ENCODE results near the gene CATSPERE. TPM values are rescaled to one million over a fixed set of nuclear protein-coding genes. Genes with fewer than 3 reads are reported as not detected.
A peak's percentile ranks its signal among the peaks of the same experiment; 100 is the strongest.
"Not testable (repeated sequence)": the region's sequence is repeated elsewhere in the genome, so short reads cannot be mapped to it uniquely, and the experiment has no call there.

The CATSPERE gene
- total and polyA plus RNA-seq, 5 donors from 2014 or later: 0.49 to 0.58 TPM; not detected in 3

GRCh38 chr1:244460197-244460596, 876 bp upstream of the CATSPERE start:
- H3K4me1 ChIP-seq (ENCODE audit: control insufficient read depth, insufficient read depth, low read length, poor library complexity, severe bottlenecking): peaks cover 11% of the 10 kb centered on the region
- H3K4me3 Mint-ChIP-seq: peak overlapping the region; percentile 74 to 83 (median 78)
- H3K27me3 ChIP-seq (ENCODE audit: control insufficient read depth, insufficient read depth, low read length): no peaks in the 10 kb centered on the region
- peak overlapping the region in 2 of 3 donors; percentile 47 to 56 for H3K27ac Mint-ChIP-seq
- H3K36me3 Mint-ChIP-seq: no peaks in the 10 kb centered on the region
- H3K4me1 Mint-ChIP-seq: peaks cover 8 to 20% (median 15%) of the 10 kb centered on the region in 4 donors
- H3K9me3 Mint-ChIP-seq: peaks cover 0 to 4% (median 0%) of the 10 kb centered on the region in 7 donors
- peak in 1 of 3 donors; percentile 69 for DNase-seq
- no peaks in the 10 kb centered on the region for H3K36me3 ChIP-seq (ENCODE audit: control insufficient read depth, insufficient read depth, low read length)
- H3K27me3 Mint-ChIP-seq: no peaks in the 10 kb centered on the region
- ATAC-seq (ENCODE audit: low read depth in 2 of 2): no peak
- H3K9me3 ChIP-seq (ENCODE audit: control insufficient read depth in 2 of 2, low read length in 2 of 2): no peaks in the 10 kb centered on the region
- H3K4me3 ChIP-seq (ENCODE audit: low read depth, low read length): no peak overlapping the region
- no peak overlapping the region for H3K27ac ChIP-seq (ENCODE audit: insufficient read depth, low read length, poor library complexity, severe bottlenecking)

- no peak overlapping the region for H3K4me3 Mint-ChIP-seq
- H3K36me3 Mint-ChIP-seq: no peaks in the 10 kb centered on the region
- no peaks in the 10 kb centered on the region for H3K9me3 Mint-ChIP-seq
Measured at GRCh38 chr1:244466724-244467123, 5.7 kb downstream of the CATSPERE start.

GRCh38 chr1:244473059-244473605, 12.1 kb downstream of the CATSPERE start:
- Mint-ChIP-seq H3K27me3 (no peaks in the 10 kb centered on the region), H3K36me3 (no peaks in the 10 kb centered on the region), H3K9me3 (peaks cover 0 to 7% (median 0%) of the 10 kb centered on the region in 7 donors), H3K4me1 (no peaks in the 10 kb centered on the region), H3K27ac (no peak overlapping the region), H3K4me3 (no peak overlapping the region)
- no peaks in the 10 kb centered on the region for H3K27me3 ChIP-seq (ENCODE audit: control insufficient read depth, insufficient read depth, low read length)
- H3K27ac ChIP-seq (ENCODE audit: insufficient read depth, low read length, poor library complexity, severe bottlenecking): no peak overlapping the region
- H3K4me1 ChIP-seq (ENCODE audit: control insufficient read depth, insufficient read depth, low read length, poor library complexity, severe bottlenecking): no peaks in the 10 kb centered on the region
- no peak overlapping the region for H3K4me3 ChIP-seq (ENCODE audit: low read depth, low read length)
- ATAC-seq (ENCODE audit: low read depth in 2 of 2) (no peak), DNase-seq (no peak)
- H3K36me3 ChIP-seq (ENCODE audit: control insufficient read depth, insufficient read depth, low read length): no peaks in the 10 kb centered on the region
- peaks cover 0 to 5% of the 10 kb centered on the region in 2 experiments for H3K9me3 ChIP-seq (ENCODE audit: control insufficient read depth in 2 of 2, low read length in 2 of 2)

More at GRCh38 chr1:244466724-244467123, 5.7 kb downstream of the CATSPERE start:
- Histone ChIP-seq H3K4me1 (ENCODE audit: control insufficient read depth, insufficient read depth, low read length, poor library complexity, severe bottlenecking) (peaks cover 1% of the 10 kb centered on the region), H3K36me3 (ENCODE audit: control insufficient read depth, insufficient read depth, low read length) (no peaks in the 10 kb centered on the region), H3K27ac (ENCODE audit: insufficient read depth, low read length, poor library complexity, severe bottlenecking) (no peak overlapping the region), H3K4me3 (ENCODE audit: low read depth, low read length) (no peak overlapping the region), H3K27me3 (ENCODE audit: control insufficient read depth, insufficient read depth, low read length) (no peaks in the 10 kb centered on the region), H3K9me3 (ENCODE audit: control insufficient read depth in 2 of 2, low read length in 2 of 2) (no peaks in the 10 kb centered on the region)
- no peaks in the 10 kb centered on the region for H3K27me3 Mint-ChIP-seq
- no peak overlapping the region for H3K27ac Mint-ChIP-seq
- DNase-seq: no peak
- ATAC-seq (ENCODE audit: low read depth in 2 of 2): no peak
- peaks cover 0 to 3% (median 1%) of the 10 kb centered on the region in 4 donors for H3K4me1 Mint-ChIP-seq

GRCh38 chr1:244484971-244485370, 23.9 kb downstream of the CATSPERE start:
- not testable (repeated sequence) for H3K9me3 Mint-ChIP-seq; ATAC-seq (ENCODE audit: low read depth in 2 of 2)

GRCh38 chr1:244494653-244495052, 33.6 kb downstream of the CATSPERE start:
- H3K27ac Mint-ChIP-seq: no peak overlapping the region
- H3K9me3 Mint-ChIP-seq: peaks cover 0 to 4% (median 2%) of the 10 kb centered on the region in 7 donors
- no peak overlapping the region for H3K4me3 ChIP-seq (ENCODE audit: low read depth, low read length)

More at GRCh38 chr1:244484971-244485370, 23.9 kb downstream of the CATSPERE start:
- H3K27me3 Mint-ChIP-seq; H3K36me3 Mint-ChIP-seq; H3K36me3 ChIP-seq (ENCODE audit: control insufficient read depth, insufficient read depth, low read length); H3K4me1 ChIP-seq (ENCODE audit: control insufficient read depth, insufficient read depth, low read length, poor library complexity, severe bottlenecking); DNase-seq; H3K27me3 ChIP-seq (ENCODE audit: control insufficient read depth, insufficient read depth, low read length); H3K27ac ChIP-seq (ENCODE audit: insufficient read depth, low read length, poor library complexity, severe bottlenecking); H3K4me3 Mint-ChIP-seq; H3K4me3 ChIP-seq (ENCODE audit: low read depth, low read length); H3K27ac Mint-ChIP-seq; H3K4me1 Mint-ChIP-seq; H3K9me3 ChIP-seq (ENCODE audit: control insufficient read depth in 2 of 2, low read length in 2 of 2): not testable (repeated sequence)

GRCh38 chr1:244496186-244496585, 35.1 kb downstream of the CATSPERE start:
- Mint-ChIP-seq H3K27ac (no peak overlapping the region), H3K4me1 (no peaks in the 10 kb centered on the region), H3K27me3 (peaks cover 10% of the 10 kb centered on the region), H3K36me3 (no peaks in the 10 kb centered on the region), H3K9me3 (peaks cover 0 to 10% (median 4%) of the 10 kb centered on the region in 7 donors), H3K4me3 (no peak overlapping the region)
- ATAC-seq (ENCODE audit: low read depth in 2 of 2) (no peak), DNase-seq (no peak)
- Histone ChIP-seq H3K27ac (ENCODE audit: insufficient read depth, low read length, poor library complexity, severe bottlenecking) (no peak overlapping the region), H3K27me3 (ENCODE audit: control insufficient read depth, insufficient read depth, low read length) (no peaks in the 10 kb centered on the region), H3K36me3 (ENCODE audit: control insufficient read depth, insufficient read depth, low read length) (no peaks in the 10 kb centered on the region), H3K4me3 (ENCODE audit: low read depth, low read length) (no peak overlapping the region), H3K4me1 (ENCODE audit: control insufficient read depth, insufficient read depth, low read length, poor library complexity, severe bottlenecking) (no peaks in the 10 kb centered on the region), H3K9me3 (ENCODE audit: control insufficient read depth in 2 of 2, low read length in 2 of 2) (no peaks in the 10 kb centered on the region)

More at GRCh38 chr1:244494653-244495052, 33.6 kb downstream of the CATSPERE start:
- H3K36me3 ChIP-seq (ENCODE audit: control insufficient read depth, insufficient read depth, low read length): no peaks in the 10 kb centered on the region
- H3K4me3 Mint-ChIP-seq: no peak overlapping the region
- DNase-seq (no peak), ATAC-seq (ENCODE audit: low read depth in 2 of 2) (no peak)
- H3K27me3 Mint-ChIP-seq: peaks cover 9% of the 10 kb centered on the region
- no peaks in the 10 kb centered on the region for H3K9me3 ChIP-seq (ENCODE audit: control insufficient read depth in 2 of 2, low read length in 2 of 2)
- H3K4me1 ChIP-seq (ENCODE audit: control insufficient read depth, insufficient read depth, low read length, poor library complexity, severe bottlenecking): no peaks in the 10 kb centered on the region
- H3K27me3 ChIP-seq (ENCODE audit: control insufficient read depth, insufficient read depth, low read length): no peaks in the 10 kb centered on the region
- no peak overlapping the region for H3K27ac ChIP-seq (ENCODE audit: insufficient read depth, low read length, poor library complexity, severe bottlenecking)
- no peaks in the 10 kb centered on the region for H3K36me3 Mint-ChIP-seq
- no peaks in the 10 kb centered on the region for H3K4me1 Mint-ChIP-seq

GRCh38 chr1:244497805-244498204, 36.7 kb downstream of the CATSPERE start:
- DNase-seq: no peak
- peaks cover 10% of the 10 kb centered on the region for H3K27me3 Mint-ChIP-seq

GRCh38 chr1:244499484-244499883, 38.4 kb downstream of the CATSPERE start:
- H3K4me3 ChIP-seq (ENCODE audit: low read depth, low read length); H3K4me3 Mint-ChIP-seq; H3K36me3 ChIP-seq (ENCODE audit: control insufficient read depth, insufficient read depth, low read length); H3K27ac ChIP-seq (ENCODE audit: insufficient read depth, low read length, poor library complexity, severe bottlenecking); H3K4me1 Mint-ChIP-seq; DNase-seq; H3K36me3 Mint-ChIP-seq; ATAC-seq (ENCODE audit: low read depth in 2 of 2); H3K4me1 ChIP-seq (ENCODE audit: control insufficient read depth, insufficient read depth, low read length, poor library complexity, severe bottlenecking); H3K27me3 ChIP-seq (ENCODE audit: control insufficient read depth, insufficient read depth, low read length); H3K27me3 Mint-ChIP-seq; H3K9me3 Mint-ChIP-seq; H3K27ac Mint-ChIP-seq; H3K9me3 ChIP-seq (ENCODE audit: control insufficient read depth in 2 of 2, low read length in 2 of 2): not testable (repeated sequence)

More at GRCh38 chr1:244497805-244498204, 36.7 kb downstream of the CATSPERE start:
- Histone ChIP-seq H3K27ac (ENCODE audit: insufficient read depth, low read length, poor library complexity, severe bottlenecking) (no peak overlapping the region), H3K36me3 (ENCODE audit: control insufficient read depth, insufficient read depth, low read length) (no peaks in the 10 kb centered on the region), H3K9me3 (ENCODE audit: control insufficient read depth in 2 of 2, low read length in 2 of 2) (no peaks in the 10 kb centered on the region), H3K4me3 (ENCODE audit: low read depth, low read length) (no peak overlapping the region), H3K4me1 (ENCODE audit: control insufficient read depth, insufficient read depth, low read length, poor library complexity, severe bottlenecking) (no peaks in the 10 kb centered on the region), H3K27me3 (ENCODE audit: control insufficient read depth, insufficient read depth, low read length) (no peaks in the 10 kb centered on the region)
- H3K9me3 Mint-ChIP-seq: peaks cover 0 to 10% (median 4%) of the 10 kb centered on the region in 7 donors
- H3K36me3 Mint-ChIP-seq: no peaks in the 10 kb centered on the region
- no peaks in the 10 kb centered on the region for H3K4me1 Mint-ChIP-seq
- no peak overlapping the region for H3K27ac Mint-ChIP-seq
- no peak overlapping the region for H3K4me3 Mint-ChIP-seq
- ATAC-seq (ENCODE audit: low read depth in 2 of 2): no peak

Data from CD4-positive, CD25-positive, alpha-beta regulatory T cell (primary cell).